Measurements from ENCODE around the gene PCSK7.

DNA sequence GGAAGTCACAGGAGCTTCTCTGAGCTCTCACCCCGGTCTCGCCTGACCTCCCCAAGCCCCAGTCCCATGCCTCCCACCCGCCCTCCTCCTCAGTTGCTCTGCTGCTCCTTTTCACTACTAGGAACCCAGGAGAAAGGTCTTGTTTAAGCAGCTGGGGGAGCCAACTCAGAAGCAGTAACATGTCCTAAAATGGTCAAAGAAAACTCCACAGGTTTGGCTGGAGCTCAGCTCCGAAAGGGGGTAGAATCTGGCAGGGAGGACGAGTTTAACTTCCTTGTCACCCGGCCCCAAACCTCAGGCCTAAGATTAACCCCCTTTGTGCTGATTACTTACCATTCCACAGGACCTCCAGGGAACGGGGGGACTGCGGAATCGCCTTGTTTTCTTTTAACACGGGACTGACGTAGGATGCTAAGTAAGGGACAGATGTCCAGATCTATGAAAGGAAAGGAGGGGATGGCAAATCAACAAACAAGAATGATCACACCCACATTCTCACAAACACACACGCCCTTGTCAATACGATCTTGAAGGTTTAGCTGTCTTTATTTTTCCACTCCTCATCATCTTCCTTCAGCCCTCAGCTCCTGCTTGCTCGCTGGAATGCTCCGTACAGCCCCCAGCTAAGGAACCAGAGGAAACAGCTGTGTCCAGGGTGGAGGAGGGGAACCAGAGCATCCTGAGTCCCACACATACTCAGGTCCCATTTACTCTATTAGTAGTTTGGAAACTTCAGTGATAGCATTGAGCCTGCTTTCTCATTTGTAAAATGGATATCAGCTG lies 13.5 kb downstream of the PCSK7 start:
- TF ChIP-seq, protein P1, sequence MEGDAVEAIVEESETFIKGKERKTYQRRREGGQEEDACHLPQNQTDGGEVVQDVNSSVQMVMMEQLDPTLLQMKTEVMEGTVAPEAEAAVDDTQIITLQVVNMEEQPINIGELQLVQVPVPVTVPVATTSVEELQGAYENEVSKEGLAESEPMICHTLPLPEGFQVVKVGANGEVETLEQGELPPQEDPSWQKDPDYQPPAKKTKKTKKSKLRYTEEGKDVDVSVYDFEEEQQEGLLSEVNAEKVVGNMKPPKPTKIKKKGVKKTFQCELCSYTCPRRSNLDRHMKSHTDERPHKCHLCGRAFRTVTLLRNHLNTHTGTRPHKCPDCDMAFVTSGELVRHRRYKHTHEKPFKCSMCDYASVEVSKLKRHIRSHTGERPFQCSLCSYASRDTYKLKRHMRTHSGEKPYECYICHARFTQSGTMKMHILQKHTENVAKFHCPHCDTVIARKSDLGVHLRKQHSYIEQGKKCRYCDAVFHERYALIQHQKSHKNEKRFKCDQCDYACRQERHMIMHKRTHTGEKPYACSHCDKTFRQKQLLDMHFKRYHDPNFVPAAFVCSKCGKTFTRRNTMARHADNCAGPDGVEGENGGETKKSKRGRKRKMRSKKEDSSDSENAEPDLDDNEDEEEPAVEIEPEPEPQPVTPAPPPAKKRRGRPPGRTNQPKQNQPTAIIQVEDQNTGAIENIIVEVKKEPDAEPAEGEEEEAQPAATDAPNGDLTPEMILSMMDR (optimal IDR thresholded peaks at IDR 0.05 in 1 of 3, IDR thresholded peaks at IDR 0.05 in 1 of 3, conservative IDR thresholded peaks at IDR 0.05 in 1 of 3; ENCODE audit: extremely low read depth in 1 of 3, insufficient read depth in 2 of 3, low read length in 3 of 3), result no peak
- no peak for TF ChIP-seq EZH2 (IDR thresholded peaks at IDR 0.05; ENCODE audit: low read length)

Data from keratinocyte (primary cell).